K562 (cell line): ENCODE results near the gene FOXJ2. TPM values are rescaled to one million over a fixed set of nuclear protein-coding genes. Genes with fewer than 3 reads are reported as not detected.
"Not testable (repeated sequence)": the region's sequence is repeated elsewhere in the genome, so short reads cannot be mapped to it uniquely, and the experiment has no call there.

ENCODE experiments used
- ATAC-seq: fragments of 200-7000 bp; cut with Tn5 transposase; 3 replicates; pipeline ENCODE4 v1.9.1; 2020; ENCODE audit warnings: moderate library complexity
- BruUV-seq: library from RNA; stranded (reverse); fragments of 400-500 nt; replicated peaks from 2 replicates; lab custom pipeline; 2021; lab: Mats Ljungman, UMichigan
- CTCF ChIA-PET: fragments of 300-600 bp; formaldehyde crosslinking; extraction: SDS; loops from one replicate; lab custom pipeline; 2021; ENCODE audit warnings: low intra/inter-chr PET ratio; lab: Yijun Ruan, JAX
- POLR2A ChIA-PET: fragments of 300-600, 350-650 bp; sonication (Branson Sonifier 250); formaldehyde crosslinking; extraction: SDS; loops from one replicate; lab custom pipeline; 2021; ENCODE audit warnings: antibody characterized with exemption, inconsistent platforms; lab: Yijun Ruan, JAX
- DNase-seq, 4 experiments: peaks; one replicate each; pipeline versions ENCODE4 v3.0.0 to v3.0.0-alpha.2; 2011 to 2018; ENCODE audit warnings: low spot score in 3 of 4, mixed read lengths in 3 of 4; ENCODE audit errors: extremely low read depth in 1 of 4
- FAIRE-seq: peaks from 2 replicates; lab custom pipeline; 2011; peaks lifted over from hg19 to GRCh38; lab: Jason Lieb, UNC
- H2AFZ ChIP-seq: 2 replicates; pipeline ENCODE4 v1.6.0; 2011; ENCODE audit warnings: low read depth, low read length, control low read depth, inconsistent platforms
- H3K27ac ChIP-seq: fragments of 200-600 bp; 3 replicates; pipeline ENCODE4 v1.8.0; 2011; ENCODE audit warnings: low read depth, mild to moderate bottlenecking, control low read depth, inconsistent platforms, low read length, moderate library complexity, mixed read lengths; ENCODE audit errors: extremely low read depth
- H3K27me3 ChIP-seq, 2 experiments: fragments of 300-600 bp in 1 of 2; 2 replicates in 1 of 2; 3 replicates in 1 of 2; pipeline versions ENCODE4 v1.6.0 to v1.8.0; 2011; ENCODE audit warnings: inconsistent platforms in 2 of 2, low read length in 2 of 2, mild to moderate bottlenecking in 1 of 2, mixed read lengths in 1 of 2, moderate library complexity in 1 of 2; ENCODE audit not compliant: control insufficient read depth in 2 of 2, insufficient read depth in 2 of 2
- H3K36me3 ChIP-seq: fragments of 300-600 bp; 3 replicates; pipeline ENCODE4 v1.8.0; 2011; ENCODE audit warnings: mild to moderate bottlenecking, low read length, inconsistent platforms; ENCODE audit not compliant: control insufficient read depth, insufficient read depth
- H3K4me1 ChIP-seq, 2 experiments: fragments of 200-600 bp in 1 of 2; replicated peaks in 1 of 2; 2 replicates in 1 of 2; 3 replicates in 1 of 2; pipeline versions ENCODE4 v1.5.1 to v1.8.0; 2011; ENCODE audit warnings: inconsistent platforms in 2 of 2, low read length in 2 of 2, mild to moderate bottlenecking in 1 of 2, mixed read lengths in 1 of 2, moderate library complexity in 1 of 2; ENCODE audit not compliant: control insufficient read depth in 2 of 2, insufficient read depth in 2 of 2
- H3K4me2 ChIP-seq: 2 replicates; pipeline ENCODE4 v1.6.1; 2011; ENCODE audit warnings: low read length, control low read depth, inconsistent platforms, mixed read lengths; ENCODE audit not compliant: insufficient read depth
- H3K4me3 ChIP-seq: fragments of 200-600 bp; sonication (generic), shearing (Covaris generic); 2 replicates; pipeline ENCODE4 v1.5.1; 2016; ENCODE audit warnings: control low read depth, inconsistent platforms
- H3K79me2 ChIP-seq: fragments of 200-600 bp; 3 replicates; pipeline ENCODE4 v1.8.0; 2011; ENCODE audit warnings: low read length, inconsistent platforms; ENCODE audit not compliant: control insufficient read depth, insufficient read depth
- H3K9ac ChIP-seq, 2 experiments: 2 replicates each; pipeline versions ENCODE4 v1.6.0 to v1.6.1; 2011; ENCODE audit warnings: low read depth in 2 of 2, low read length in 2 of 2, control low read depth in 1 of 2, inconsistent platforms in 1 of 2, mild to moderate bottlenecking in 1 of 2, mixed read lengths in 1 of 2; ENCODE audit not compliant: insufficient read depth in 1 of 2
- H3K9me1 ChIP-seq: one replicate; pipeline ENCODE4 v1.6.0; 2011; ENCODE audit warnings: inconsistent platforms, mild to moderate bottlenecking, low read length, moderate library complexity; ENCODE audit not compliant: control insufficient read depth, insufficient read depth
- H3K9me3 ChIP-seq: replicated peaks from 2 replicates; pipeline ENCODE4 v1.5.1; 2011; ENCODE audit warnings: low read depth, low read length, inconsistent platforms; ENCODE audit not compliant: control insufficient read depth, insufficient read depth
- H4K20me1 ChIP-seq: replicated peaks from 2 replicates; pipeline ENCODE4 v1.6.1; 2011; ENCODE audit warnings: low read length, inconsistent platforms, mixed read lengths; ENCODE audit not compliant: control insufficient read depth, insufficient read depth
- CBX3 ChIP-seq, 2 experiments: IDR thresholded peaks; 1 replicate in 1 of 2; 2 replicates in 1 of 2; pipeline ENCODE4 v1.6.1; 2012; ENCODE audit warnings: inconsistent platforms in 2 of 2, low read length in 2 of 2, borderline replicate concordance in 1 of 2, control low read depth in 1 of 2
- CEBPG ChIP-seq, 3 experiments: fragments of 200-800 bp in 1 of 3; sonication (Bioruptor generic) in 1 of 3; sonication (generic) in 1 of 3; formaldehyde crosslinking in 1 of 3; IDR thresholded peaks in 2 of 3; conservative IDR thresholded peaks in 1 of 3; 2 replicates each; pipeline versions ENCODE4 v1.6.1 to v1.8.0; 2016 to 2022; ENCODE audit warnings: missing compliant biosample characterization in 2 of 3, missing genetic modification characterization in 2 of 3, mild to moderate bottlenecking in 1 of 3, missing genetic modification reagents in 1 of 3
- CHD1 ChIP-seq: fragments of 200-600 bp; sonication (generic); IDR thresholded peaks from one replicate; pipeline ENCODE4 v1.6.1; 2012; ENCODE audit warnings: mild to moderate bottlenecking, moderate library complexity, low read length, inconsistent platforms
- EP300 ChIP-seq: IDR thresholded peaks from 2 replicates; pipeline ENCODE4 v1.6.1; 2012; ENCODE audit warnings: low read length, improper control_type of control experiment
- RBM39 ChIP-seq: fragments of 200-400 bp; formaldehyde crosslinking; optimal IDR thresholded peaks from 2 replicates; pipeline ENCODE3; 2018; ENCODE audit warnings: low read depth, low read length
- ZNF133 ChIP-seq: fragments of 250-450 bp; sonication (Bioruptor Pico); IDR thresholded peaks from 2 replicates; pipeline ENCODE4 v1.4.0; 2020; ENCODE audit warnings: mild to moderate bottlenecking
- ZNF507 ChIP-seq: conservative IDR thresholded peaks from 2 replicates; pipeline ENCODE4 v1.6.1; 2017; ENCODE audit warnings: missing genetic modification characterization, missing compliant biosample characterization
- ZNF511 ChIP-seq: sonication (generic); formaldehyde crosslinking; IDR thresholded peaks from 2 replicates; pipeline ENCODE4 v1.8.0; 2022; ENCODE audit warnings: mild to moderate bottlenecking, missing genetic modification reagents
- WGBS: fragments of 100-300 bp; shearing (Covaris generic); methylation state at CpG from one replicate; pipeline ENCODE4 v1.1.6; 2016; ENCODE audit warnings: low coverage, mixed read lengths; ENCODE audit not compliant: insufficient coverage; ENCODE audit errors: missing lambda C conversion rate; 5-methylcytosine and 5-hydroxymethylcytosine counted together
- in situ Hi-C: fragments of 300-500 bp; cut with MboI; formaldehyde crosslinking; loops from 4 replicates; pipeline ENCODE4 v1.15.0; 2018; ENCODE audit warnings: inconsistent platforms, mixed read lengths
- intact Hi-C: fragments of 100-400 bp; cut with micrococcal nuclease; formaldehyde crosslinking; loops from 2 replicates; pipeline ENCODE4 v1.14.2; 2022
- polyA plus RNA-seq, 8 experiments: library from polyadenylated mRNA; depleted of rRNA in 4 of 8; stranded (reverse) in 5 of 8; unstranded in 3 of 8; fragments of >200 nt; fragmentation: Nextera tagmentation in 2 of 8; fragmentation: Illumina TruSeq in 1 of 8; extraction: Ambion mirVana in 2 of 8; extraction: Trizol in 1 of 8; gene quantifications; 2 replicates each; pipeline versions ENCODE4 v1.2.1 to v1.2.3, GENCODE V29; 2011 to 2014; ENCODE audit warnings: inconsistent platforms in 1 of 8, missing spikeins in 1 of 8
- total RNA-seq, 7 experiments: library from RNA; depleted of rRNA in 6 of 7; stranded (reverse); fragments of >200 nt in 6 of 7; fragmentation: Illumina TruSeq in 2 of 7; extraction: Trizol in 2 of 7; gene quantifications; 2 replicates each; pipeline versions ENCODE4 v1.2.1 to v1.2.3, GENCODE V29; 2011 to 2021; ENCODE audit warnings: low replicate concordance in 1 of 7
- TF ChIP-seq, protein P1 (sequence below), 2 experiments: fragments of 450-650 bp in 1 of 2; sonication (generic) in 1 of 2; formaldehyde crosslinking in 1 of 2; IDR thresholded peaks in 1 of 2; conservative IDR thresholded peaks in 1 of 2; 2 replicates each; pipeline versions ENCODE4 v1.6.1 to v1.8.1; 2016 to 2023; ENCODE audit warnings: mild to moderate bottlenecking in 2 of 2, moderate library complexity in 2 of 2, inconsistent platforms in 1 of 2, missing genetic modification reagents in 1 of 2

The FOXJ2 gene
- total and polyA plus RNA-seq, 9 of the 15 experiments (the other 6 are each of a cell fraction or from before 2014, with no cell fraction given) = 1.0 to 7.5 (median 2.4) TPM

DNA sequence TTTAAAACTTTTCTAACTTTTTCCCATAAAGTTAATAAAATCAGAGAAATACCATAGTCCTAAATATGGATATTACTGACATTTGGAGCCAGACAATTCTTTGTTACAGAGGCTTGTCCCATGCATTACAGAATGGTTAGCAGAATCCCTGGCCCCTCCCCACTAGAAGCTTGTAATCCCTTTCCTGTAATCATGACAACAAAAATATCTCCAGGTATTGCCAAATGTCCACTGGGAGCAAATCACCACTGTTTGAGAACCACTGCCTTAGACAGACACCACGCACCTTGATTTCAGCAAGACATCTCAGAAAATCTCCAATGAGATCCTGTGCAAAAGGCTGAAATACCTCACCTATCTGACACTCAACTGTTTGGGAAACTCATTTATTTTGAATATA, 49.1 kb upstream of the FOXJ2 start:
- H3K9ac ChIP-seq, POLR2A ChIA-PET, H3K36me3 ChIP-seq, H4K20me1 ChIP-seq, H3K27me3 ChIP-seq, H3K79me2 ChIP-seq, ATAC-seq, in situ Hi-C loops, H3K27ac ChIP-seq, intact Hi-C loops, FAIRE-seq, H3K9me1 ChIP-seq, H2AFZ ChIP-seq, H3K4me3 ChIP-seq, DNase-seq, H3K9me3 ChIP-seq, BruUV-seq, H3K4me1 ChIP-seq, H3K4me2 ChIP-seq: not testable (repeated sequence)
- CTCF ChIA-PET = interaction anchor here (0.6 kb wide), 1 partner anchor 9 kb away, joined by 7 read pairs; no protein-coding TSS in a partner anchor
- WGBS = 67% methylated on average over 1 of the region's 1 CpG

- POLR2A ChIA-PET = no interaction called here
- no peak for FAIRE-seq
- TF ChIP-seq CBX3 (IDR thresholded peaks at IDR 0.05; ENCODE audit: borderline replicate concordance in 1 of 2, low read length in 2 of 2) (no peak), CEBPG (CRISPR knock-in tag; IDR thresholded peaks at IDR 0.05) (peak; percentile 30; the same call in 1 of the 2 replicates), CEBPG (tag; conservative IDR thresholded peaks at IDR 0.05 in 1 of 2, IDR thresholded peaks at IDR 0.05 in 1 of 2) (no peak), EP300 (peak; percentile 31; the same call in 1 of the 2 replicates), ZNF133 (CRISPR knock-in tag) (no peak), ZNF507 (no peak), ZNF511 (CRISPR knock-in tag) (no peak), RBM39 (no peak), CHD1 (no peak)
- TF ChIP-seq, protein P1, sequence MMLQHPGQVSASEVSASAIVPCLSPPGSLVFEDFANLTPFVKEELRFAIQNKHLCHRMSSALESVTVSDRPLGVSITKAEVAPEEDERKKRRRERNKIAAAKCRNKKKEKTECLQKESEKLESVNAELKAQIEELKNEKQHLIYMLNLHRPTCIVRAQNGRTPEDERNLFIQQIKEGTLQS (IDR thresholded peaks at IDR 0.05) = peak; percentile 44; the same call in 1 of the 2 replicates
- TF ChIP-seq, protein P1 (CRISPR knock-in tag; conservative IDR thresholded peaks at IDR 0.05) = no peak
Observed at GRCh38 chr12:7984900-7985299, 47.6 kb upstream of the FOXJ2 start.

More at GRCh38 chr12:7984900-7985299, 47.6 kb upstream of the FOXJ2 start:
- in situ Hi-C loops (no loop called here), intact Hi-C loops (no loop called here)
- Histone ChIP-seq H3K4me2 (no peak overlapping the region), H3K27me3 (no peaks in the 10 kb centered on the region), H3K27ac (no peak overlapping the region), H2AFZ (no peak overlapping the region), H3K9ac (no peak overlapping the region), H3K4me1 (peaks cover 3 to 5% of the 10 kb centered on the region in 2 experiments; a peak in 4 of 5 replicates), H4K20me1 (no peaks in the 10 kb centered on the region), H3K9me1 (no peaks in the 10 kb centered on the region), H3K36me3 (no peaks in the 10 kb centered on the region), H3K79me2 (no peaks in the 10 kb centered on the region), H3K9me3 (no peaks in the 10 kb centered on the region), H3K4me3 (no peak overlapping the region)
- BruUV-seq = no TSS peak
- 47% methylated on average over 3 of the region's 5 CpGs for WGBS
- CTCF ChIA-PET = no interaction called here
- no peak for DNase-seq
- no peak for ATAC-seq
